ENCODE measurements around the gene ALDH5A1. TPM values are rescaled to one million over a fixed set of nuclear protein-coding genes. Genes with fewer than 3 reads are reported as not detected.

ALDH5A1 gene
- 6.0 to 8.1 TPM (median 6.7 TPM) in 5 replicates for total RNA-seq (2022; extraction: Qiagen RNA extraction; ENCODE audit: low read depth)

GRCh38 chr6:24494821-24495795 is at the start of gene ALDH5A1:
ALDH5A1 (plus strand) TSS chr6:24494969; CDS start chr6:24494997, 28 bp downstream.

GRCh38 chr6:24489470-24489869 is 5.3 kb upstream of the ALDH5A1 start, which contains the start of gene GPLD1:
GPLD1 (minus strand) TSS chr6:24489578; CDS start chr6:24489511, 67 bp downstream.

Other genes starting within 250 kb of the ALDH5A1 start
- gene DCDC2, start 136.9 kb upstream of the ALDH5A1 start, total RNA-seq (2022; extraction: Qiagen RNA extraction; ENCODE audit: low read depth) = 2.3 to 3.3 TPM (median 2.5 TPM) in 5 replicates
- gene MRS2, start 92.0 kb upstream of the ALDH5A1 start, total RNA-seq (2022; extraction: Qiagen RNA extraction; ENCODE audit: low read depth) = 19.3 to 22.9 TPM (median 21.0 TPM) in 5 replicates
- gene GPLD1, start 5.4 kb upstream of the ALDH5A1 start, total RNA-seq (2022; extraction: Qiagen RNA extraction; ENCODE audit: low read depth) = 0.88 to 1.1 TPM (median 1.1 TPM) in 5 replicates
- gene KIAA0319, start 151.2 kb downstream of the ALDH5A1 start, total RNA-seq (2022; extraction: Qiagen RNA extraction; ENCODE audit: low read depth) = 1.9 to 2.6 TPM (median 2.2 TPM) in 5 replicates
- 29.0 to 33.5 TPM (median 30.4 TPM) in 5 replicates for gene TDP2, start 171.9 kb downstream of the ALDH5A1 start, total RNA-seq (2022; extraction: Qiagen RNA extraction; ENCODE audit: low read depth)
- 15.5 to 29.3 TPM (median 27.7 TPM) in 5 replicates for gene ACOT13, start 172.1 kb downstream of the ALDH5A1 start, total RNA-seq (2022; extraction: Qiagen RNA extraction; ENCODE audit: low read depth)
- 46.3 to 55.1 TPM (median 49.7 TPM) in 5 replicates for gene C6orf62, start 224.2 kb downstream of the ALDH5A1 start, total RNA-seq (2022; extraction: Qiagen RNA extraction; ENCODE audit: low read depth)

Measured in A549 treated with GW870086 at 1 μM for 4 hours (cell line).